NCI-H2196 (cell line): ENCODE results near the gene PARP15.
"Not testable (repeated sequence)": the region's sequence is repeated elsewhere in the genome, so short reads cannot be mapped to it uniquely, and the experiment has no call there.

ENCODE experiments used
- DNase-seq: peaks from one replicate; lab custom pipeline; 2025; ENCODE audit not compliant: unreplicated experiment; lab: John Stamatoyannopoulos, UW

PARP15 gene

DNA sequence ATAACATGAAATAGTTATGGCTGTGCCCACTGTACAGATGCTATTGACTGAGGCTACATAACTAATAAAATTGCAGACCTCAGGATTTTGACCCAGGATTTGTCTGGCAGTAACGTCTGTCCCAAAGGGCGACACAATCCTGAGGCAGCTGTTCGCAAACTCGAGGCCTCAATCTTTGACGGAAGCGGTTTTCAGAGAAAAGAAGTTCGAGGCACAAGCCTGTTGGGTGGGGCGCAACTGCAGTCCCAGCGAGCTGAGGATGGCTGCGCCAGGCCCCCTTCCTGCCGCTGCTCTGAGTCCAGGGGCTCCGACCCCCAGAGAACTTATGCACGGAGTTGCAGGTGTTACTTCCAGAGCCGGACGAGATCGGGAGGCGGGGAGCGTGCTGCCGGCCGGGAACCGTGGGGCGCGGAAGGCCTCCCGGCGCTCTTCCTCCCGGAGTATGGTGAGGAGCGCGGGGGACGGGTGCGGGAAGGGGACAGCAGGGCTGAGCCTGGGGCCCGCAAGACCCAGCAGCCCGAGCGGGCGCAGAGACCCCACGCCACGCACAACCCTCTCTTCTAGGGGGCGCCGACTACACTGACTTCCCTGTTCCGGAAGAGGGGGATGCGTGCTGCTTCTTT is at the start of gene PARP15:
PARP15 (plus strand) TSS at position 242 of the 623 bp plus-strand sequence; CDS start at position 260, 18 bp downstream.
- no peak for DNase-seq

DNA sequence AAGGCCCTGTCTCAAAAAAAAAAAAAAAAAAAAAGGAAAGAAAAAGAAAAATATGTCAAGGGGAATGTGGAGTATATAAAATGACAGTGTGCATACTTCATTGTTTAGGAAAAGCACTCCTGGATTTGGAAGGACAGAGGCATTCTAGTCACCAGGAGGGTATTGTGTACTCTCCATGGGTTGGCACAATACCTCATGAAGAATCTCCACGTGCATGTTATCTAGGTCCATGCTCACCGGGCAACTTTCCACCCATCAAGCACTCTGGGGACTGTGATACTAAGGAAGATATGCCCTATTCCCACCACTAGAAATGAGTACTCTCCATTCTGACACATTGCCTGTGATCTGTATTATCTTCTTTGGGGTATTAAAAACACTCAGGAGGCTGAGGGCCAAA is 47.3 kb upstream of the PARP15 start:
- no peak for DNase-seq

DNA sequence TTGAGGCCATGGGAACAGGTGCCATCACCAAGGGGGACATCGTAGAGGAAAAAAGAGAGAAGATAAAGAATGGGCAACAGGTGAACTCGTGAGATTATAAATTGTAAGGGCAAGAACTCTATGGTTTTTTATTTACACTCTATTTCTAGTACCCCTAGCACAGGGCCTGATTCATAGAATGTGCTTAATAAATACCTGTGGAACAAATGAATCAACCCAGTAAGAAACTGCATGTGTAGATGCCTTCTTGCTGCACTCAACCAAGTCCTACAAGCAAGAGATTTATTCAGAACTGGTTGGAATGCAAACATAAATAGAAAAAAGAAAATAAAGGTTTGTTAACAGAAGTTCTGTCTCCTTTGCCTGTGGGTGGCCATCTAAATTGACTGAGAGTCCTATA is 44.0 kb upstream of the PARP15 start:
- no peak for DNase-seq

DNA sequence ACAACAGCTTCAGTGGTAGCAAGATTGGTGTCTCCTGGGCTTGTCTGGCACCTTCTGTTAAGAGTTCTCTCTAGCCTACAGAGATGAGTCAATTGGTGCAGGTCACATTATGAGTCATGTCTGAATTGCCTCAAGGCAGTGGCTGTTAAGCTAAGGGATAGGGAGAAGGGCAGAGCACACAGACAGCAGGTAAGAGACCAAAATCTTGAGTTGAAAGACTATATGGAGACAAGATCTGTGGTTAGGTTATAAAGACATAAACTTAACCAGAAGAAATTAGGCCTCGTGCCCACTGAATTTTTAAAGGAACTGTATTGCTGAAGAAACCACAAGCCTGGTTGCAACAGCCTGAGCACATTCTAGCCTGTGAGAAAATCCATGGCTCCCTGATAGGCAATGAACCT is 43.5 kb upstream of the PARP15 start:
- no peak for DNase-seq

DNA sequence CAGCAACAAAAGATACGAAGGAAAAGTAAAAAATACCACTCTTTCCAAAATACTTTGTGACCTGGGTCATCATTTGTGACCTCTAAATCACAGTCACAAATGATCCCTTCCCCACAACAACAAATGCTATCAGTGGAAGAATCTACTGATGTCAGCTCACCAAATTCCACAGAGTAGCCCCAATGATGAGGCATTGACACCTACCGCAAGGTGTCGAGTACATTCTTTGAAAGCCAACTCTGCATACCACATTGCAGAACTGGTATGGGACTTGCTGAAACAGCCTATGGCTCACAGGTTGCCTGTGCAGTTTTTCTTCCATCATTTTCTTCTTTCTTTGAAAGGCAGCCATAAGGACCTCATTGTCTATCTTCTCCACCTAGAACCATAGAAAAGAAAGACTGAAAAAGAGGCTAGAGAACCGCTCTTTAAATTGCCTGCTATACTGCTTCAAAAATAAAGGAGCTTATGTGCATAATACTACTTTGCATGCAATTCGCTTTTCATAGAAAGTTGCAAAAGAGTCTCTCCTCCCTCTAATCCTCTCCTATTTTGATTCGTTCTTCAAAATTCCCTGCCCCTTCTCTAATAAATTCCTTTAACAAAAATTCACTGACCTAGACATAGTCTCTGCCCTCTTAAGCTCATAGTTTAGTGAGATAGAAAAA is 41.4 kb upstream of the PARP15 start:
- DNase-seq: no peak

DNA sequence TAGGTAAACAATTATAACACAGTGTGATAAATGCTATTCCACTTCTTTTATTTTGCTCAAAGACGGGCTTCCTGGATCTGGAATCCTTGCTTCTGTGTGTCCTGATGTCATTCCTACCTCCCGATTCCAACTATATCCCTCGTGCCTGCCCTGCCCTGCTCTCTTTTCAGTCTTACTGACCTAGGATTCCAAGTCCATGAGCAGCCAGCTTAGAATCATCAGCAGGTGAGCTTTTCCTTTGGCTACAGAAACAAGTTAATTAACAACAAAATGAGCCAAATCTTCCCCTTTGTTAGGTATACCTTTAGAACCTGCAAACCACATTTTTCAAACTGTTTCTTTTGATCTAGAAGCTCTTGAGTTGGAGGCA is 40.8 kb upstream of the PARP15 start:
- no peak for DNase-seq

DNA sequence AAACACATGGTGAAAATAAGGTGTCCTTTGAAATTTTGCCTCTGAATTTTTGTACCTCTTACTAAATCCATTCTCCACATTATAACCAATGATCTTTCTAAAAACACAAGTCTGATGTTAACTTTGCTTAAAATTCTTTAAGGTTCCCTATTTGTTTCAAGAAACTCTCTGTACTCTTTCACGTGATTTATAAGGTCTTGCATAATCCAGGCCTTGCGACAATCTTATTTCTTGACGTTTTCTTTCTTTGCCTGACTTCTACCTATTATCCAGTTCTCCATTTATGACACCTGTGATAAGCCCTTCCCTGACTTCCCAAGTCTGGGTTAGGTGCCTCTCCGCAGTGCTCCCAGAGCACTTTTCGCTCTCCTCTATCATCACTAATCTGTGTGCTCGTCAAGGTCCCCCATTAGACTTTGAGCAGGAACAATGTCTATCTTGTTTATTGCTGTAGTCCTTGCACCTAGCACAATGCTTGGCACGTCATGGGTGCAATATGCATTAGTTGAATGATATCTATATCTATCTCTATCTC is 38.4 kb upstream of the PARP15 start:
- no peak for DNase-seq

DNA sequence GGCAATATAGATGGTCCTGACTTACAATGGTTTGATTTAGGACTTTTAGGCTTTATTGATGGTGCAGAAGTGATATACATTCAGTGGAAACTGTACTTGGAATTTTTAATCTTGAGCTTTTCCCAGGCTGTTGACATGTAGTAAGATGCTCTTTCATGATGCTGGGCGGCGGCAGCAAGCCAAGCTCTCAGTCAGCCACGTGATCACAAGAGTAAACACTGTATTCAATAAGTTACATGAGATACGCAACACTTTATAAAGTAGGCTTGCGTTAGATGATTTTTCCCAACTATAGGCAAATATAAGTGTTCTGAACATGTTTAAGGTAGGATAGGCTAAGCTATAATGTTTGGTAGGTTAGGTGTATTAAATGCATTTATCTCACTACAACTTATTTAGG is 31.3 kb upstream of the PARP15 start:
- no peak for DNase-seq

DNA sequence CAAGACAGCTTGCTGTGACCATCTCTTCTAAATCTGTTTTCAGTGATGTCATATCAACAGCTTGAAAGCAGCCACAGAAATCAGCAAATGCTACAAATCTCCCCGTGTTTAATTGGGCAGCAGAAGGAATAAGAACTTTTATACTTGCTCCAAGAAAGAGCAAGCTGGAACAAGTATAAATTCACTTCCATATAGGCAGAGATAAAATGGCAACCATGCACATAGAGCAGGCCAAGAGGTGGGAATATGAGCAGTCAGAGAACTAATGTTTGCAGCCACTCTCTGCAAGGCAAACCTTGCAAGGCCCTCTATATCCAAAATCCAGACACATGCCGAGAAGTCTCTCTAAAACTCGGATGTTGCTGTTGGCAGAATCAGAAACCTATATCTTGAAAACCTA is 29.4 kb upstream of the PARP15 start:
- no peak for DNase-seq

DNA sequence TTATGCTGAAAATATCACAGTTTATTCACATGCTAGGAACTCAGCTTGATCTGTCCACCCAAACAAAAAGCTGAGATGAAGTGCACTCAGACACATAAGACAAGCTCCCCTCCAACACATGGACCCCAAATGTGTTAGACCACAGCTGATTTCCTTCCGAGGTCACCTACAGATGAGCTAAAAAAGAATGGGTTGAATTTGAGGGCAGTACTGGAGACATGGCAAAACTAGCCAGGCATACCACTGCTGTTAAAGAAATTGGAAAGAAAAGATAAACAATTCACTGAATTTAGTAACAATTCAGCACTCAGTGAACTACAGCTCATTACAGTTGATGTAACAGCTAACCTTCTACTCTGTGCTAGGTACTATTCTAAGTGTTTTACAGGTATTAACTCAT is 28.8 kb upstream of the PARP15 start:
- no peak for DNase-seq

DNA sequence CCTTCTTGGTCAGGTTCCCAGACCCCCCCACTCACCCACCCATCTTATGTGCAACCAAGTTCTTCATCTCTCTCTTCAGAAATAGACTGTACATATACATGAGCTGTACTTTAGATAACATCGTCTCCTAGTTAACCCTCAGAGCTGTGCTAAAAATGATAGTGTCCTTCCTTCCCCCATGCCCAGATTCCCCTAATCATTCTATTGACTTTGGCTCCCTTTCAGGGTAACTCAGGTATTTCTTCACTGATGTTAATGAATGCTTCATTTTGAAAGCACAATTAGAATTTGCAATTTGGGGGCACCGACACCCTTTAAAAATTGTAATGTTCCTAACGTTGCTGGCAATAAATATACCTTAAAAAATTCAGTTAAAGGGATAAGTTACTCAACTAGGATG is 24.3 kb upstream of the PARP15 start:
- DNase-seq: no peak

DNA sequence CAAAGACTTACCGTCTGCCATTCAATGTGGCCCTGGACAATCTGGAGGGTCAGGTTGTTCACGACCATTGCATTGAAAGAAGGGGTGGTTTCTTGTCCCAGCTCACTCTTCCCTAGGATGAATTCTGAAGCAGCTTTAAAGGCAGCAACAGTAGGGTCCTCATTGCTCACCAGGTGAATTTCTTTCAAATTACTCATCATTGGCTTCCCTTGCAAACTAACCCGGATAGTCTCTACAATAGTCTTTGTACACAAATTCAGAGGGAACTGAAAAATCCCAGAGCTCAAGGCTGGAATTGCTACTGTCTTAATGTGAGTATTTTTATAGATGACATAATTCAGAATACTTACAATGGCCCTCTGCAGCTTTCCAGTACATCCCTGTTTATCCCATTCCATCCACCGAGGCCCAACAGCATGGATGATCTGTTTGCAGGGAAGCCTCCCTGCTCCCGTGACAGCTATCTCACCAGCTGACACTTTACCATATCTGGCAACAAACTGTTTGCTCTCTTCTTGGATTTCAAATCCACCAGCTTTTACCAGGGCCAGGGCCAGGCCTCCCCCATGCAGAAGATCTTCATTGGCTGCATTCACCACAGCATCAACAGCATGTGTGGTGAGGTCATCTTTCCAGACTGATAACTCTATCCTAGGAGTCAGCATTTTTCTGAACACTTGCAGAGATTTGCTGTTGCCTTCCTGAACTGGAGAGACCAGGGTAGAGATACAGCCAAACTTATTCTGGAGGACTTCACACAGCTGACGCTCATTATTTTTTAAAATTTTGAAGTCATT is 22.0 kb upstream of the PARP15 start:
- peak; percentile 46 for DNase-seq

DNA sequence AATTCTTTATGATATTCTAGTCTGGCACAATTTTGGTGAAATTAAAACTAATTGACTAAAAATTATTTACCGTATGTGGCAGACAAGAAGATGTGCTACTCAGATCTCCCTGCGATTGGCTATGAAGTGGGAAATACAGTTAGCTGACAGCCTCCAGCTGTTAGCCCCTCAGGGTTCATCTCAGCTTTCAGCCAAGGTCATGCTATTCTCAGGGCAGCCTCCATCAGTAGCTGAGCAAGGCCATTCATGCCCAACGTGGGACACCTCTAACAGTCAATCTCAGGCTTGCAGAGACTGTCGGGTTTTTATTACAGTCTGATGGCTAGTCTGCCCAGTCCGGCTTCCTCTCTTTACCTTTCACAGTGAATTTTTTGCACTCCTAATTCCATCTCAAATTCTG is 20.1 kb upstream of the PARP15 start:
- DNase-seq: no peak

DNA sequence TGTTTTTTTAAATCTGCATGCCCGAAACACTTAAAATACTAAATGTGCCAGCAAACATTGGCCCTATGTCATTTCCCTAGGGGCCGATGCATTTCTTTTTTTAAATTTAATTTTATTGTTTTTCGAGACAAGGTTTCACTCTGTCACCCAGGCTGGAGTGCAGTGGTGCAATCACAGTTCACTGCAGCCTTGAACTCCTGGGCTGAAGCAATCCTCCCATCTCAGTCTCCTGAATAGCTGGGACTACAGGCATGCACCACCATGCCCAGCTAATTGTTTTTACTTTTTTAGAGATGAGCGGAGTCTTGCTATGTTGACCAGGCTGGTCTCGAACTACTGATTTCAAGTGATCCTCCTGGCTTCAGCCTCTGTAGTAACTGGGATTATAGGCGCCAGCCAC is 18.8 kb upstream of the PARP15 start:
- DNase-seq: no peak

DNA sequence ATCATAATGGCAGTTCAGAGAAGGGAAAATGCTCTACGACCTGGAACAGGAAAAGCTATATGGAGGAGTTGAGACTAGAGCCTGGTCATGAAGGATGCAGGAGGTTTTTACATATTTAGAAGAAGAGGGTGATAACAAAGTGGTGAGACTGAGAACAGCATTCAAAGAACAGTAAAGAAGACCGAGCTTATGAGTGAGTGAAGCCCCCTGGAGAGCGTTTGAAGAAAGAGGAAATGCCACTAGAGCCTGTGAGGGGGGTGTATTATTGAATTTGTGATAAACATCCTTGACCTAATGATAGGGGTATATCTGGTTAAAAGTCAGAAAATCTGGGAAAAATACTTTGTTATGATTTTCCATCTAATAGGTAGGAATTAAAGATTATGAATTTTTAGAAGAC is 17.5 kb upstream of the PARP15 start:
- DNase-seq: no peak

DNA sequence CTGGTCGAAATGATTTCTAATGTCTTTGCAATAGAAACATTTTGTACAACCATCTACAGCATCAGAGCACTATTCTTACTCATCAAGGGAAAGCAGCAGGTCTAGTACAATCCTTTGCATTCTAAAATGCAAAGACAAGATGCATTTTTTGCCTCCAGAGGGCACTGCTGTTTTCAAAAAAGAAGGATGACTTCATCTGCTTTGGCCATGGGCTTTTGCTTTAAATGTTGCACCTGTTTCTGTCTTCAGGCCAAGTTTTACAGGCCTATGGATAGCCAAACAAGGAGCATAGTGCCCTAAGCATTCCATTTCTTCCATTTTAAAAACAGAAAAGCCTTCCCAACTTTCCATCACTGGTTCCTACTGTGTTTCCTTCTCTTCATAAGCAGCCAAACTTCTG is 16.8 kb upstream of the PARP15 start:
- peak; percentile 85 for DNase-seq

DNA sequence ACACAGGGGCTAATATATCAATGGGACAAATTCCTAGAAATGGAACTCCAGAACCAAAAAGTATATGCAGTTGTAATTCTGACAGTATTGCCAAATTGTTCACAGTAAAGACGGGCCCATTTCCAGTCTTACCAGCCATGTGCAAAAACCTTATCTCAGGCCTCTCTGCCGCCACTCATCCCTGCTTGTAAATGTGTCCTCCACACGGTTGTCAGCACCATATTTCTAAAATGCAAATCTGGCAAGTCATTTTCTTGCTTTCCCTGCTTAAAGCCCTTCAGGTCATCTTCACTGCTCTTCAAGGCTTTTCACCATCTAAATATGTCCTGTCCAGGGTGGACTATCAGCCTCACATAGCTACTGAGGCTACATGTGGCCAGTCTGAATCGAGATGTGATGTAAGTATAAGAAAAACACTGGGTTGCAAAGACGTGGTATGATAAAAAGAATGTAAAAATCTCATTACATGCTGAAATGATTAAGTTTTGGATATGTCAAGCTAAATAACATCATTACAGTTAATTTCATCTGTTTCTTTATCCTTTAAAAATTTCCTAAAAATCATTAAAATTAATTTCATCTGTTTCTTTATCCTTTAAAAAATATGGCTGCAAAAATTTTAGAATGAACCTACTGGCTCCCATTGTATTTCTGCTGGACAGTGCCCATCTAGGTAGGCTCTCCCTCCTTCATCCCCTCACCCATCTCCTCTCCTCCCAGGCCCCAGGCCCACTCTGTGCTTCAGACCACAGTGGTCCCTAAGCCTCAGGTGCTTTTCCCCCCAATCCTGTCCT is 14.3 kb upstream of the PARP15 start:
- DNase-seq: no peak

DNA sequence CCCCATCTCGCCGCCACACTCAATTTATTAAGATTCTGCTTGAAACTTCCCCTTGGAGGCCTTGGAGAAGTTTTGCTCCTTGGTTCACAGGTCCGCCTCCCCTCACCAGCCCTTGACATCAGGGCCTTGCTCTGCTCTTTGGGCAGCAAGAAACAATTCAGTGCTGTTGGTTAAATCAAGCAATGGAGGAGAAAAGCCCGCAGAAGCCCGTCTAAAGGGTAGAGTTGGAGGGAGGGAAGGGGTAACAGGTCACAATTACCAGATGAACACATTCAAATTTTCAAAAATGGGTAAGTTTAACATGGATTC is 13.8 kb upstream of the PARP15 start:
- DNase-seq: no peak

DNA sequence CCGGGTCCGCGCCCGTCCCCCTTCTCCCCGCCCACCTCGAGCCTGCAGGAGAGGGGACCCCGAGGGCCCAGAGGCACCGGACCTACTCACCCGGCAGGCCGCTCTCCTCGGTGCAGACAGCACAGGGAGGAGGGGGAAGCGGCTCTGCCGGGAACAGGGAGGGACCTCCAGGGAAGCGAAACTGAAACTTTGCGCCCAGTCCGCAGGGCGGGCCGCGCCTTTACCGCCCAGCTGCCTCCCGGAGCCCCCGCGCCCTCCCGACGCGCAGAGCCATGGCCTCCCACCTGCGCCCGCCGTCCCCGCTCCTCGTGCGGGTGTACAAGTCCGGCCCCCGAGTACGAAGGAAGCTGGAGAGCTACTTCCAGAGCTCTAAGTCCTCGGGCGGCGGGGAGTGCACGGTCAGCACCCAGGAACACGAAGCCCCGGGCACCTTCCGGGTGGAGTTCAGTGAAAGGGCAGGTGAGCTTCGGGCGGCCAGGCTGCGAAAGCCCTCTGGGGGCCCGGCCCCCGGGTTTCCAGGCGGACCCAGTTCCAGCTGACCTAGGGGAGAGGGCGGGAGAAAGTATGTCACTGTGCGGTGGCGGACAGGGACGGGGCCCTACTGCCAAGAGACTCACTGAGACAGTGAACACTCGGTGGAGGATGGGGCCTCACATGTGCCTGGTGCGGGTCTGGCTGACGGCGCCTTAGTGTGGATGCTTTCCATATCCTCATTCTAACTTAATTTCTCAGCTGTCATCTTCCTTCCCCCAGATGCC is 13.1 kb upstream of the PARP15 start, which contains the start of the genes DTX3L and PARP9:
DTX3L (plus strand) TSS at position 184 of the 758 bp plus-strand sequence; CDS start at position 273, 89 bp downstream.
PARP9 (minus strand) TSS at position 146 of the 758 bp plus-strand sequence. CDS start 4,680 bp downstream, outside the sequence.
- DNase-seq: peak; percentile 90

DNA sequence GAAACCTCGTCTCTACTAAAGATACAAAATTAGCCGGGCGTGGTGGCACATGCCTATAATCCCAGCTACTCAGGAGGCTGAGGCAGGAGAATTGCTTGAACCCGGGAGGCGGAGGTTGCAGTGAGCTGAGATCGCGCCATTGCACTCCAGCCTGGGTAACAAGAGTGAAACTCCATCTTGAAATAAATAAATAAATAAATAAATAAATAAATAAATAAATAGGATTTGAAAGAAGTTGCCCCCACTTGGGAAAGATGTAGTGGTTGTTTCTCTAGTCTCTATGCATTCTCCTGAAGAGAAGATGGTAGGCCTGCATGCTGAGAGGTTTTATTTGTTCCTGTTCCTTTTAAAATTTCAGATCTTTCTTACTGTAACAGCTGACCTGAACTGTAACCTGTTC is 9.3 kb upstream of the PARP15 start:
- DNase-seq: not testable (repeated sequence)
